Heart left ventricle (tissue), 13 donors: Measurements from ENCODE around the gene ZNF23.

Experiments used
- POLR2A ChIP-seq, 2 donors: fragments of 450-650 bp; IDR thresholded peaks; one replicate each; pipeline ENCODE4 v1.6.1; 2017; ENCODE audit warnings: antibody characterized with exemption in 2 of 2, mild to moderate bottlenecking in 2 of 2, moderate library complexity in 2 of 2
- TF ChIP-seq, protein P1 (sequence below), 12 donors: fragments of 200-600 bp; sonication (generic) in 4 of 12; IDR thresholded peaks; one replicate each; pipeline versions ENCODE4 v1.5.0 to v1.8.0; 2018 to 2022; ENCODE audit warnings: antibody characterized with exemption in 12 of 12, mild to moderate bottlenecking in 5 of 12
- donor health status: ischemic (EF 13 %, LVEDD 7.1; RV severe dilation, severe dysfunction).
- donor health status: DM: no; HTN: yes; CAD: no.
- donor health status: DM: no; HTN: no; CAD: no.
- donor health status: ischemic (EF 25% LVEDD 6.9; RV normal size, moderate dysfunction).
- donor health status: ischemic (EF 25% LVEDD 5.7; RV mildly dilated, moderate dysfunction).
- donor health status: ischemic (EF 35%, LVEDD 5.7; RV mildly dilated, moderate dysfunction).
- donor health status: nonischemic (EF 11% LVEDD 7.7; RV severe dilation, severe dysfunction).
- donor health status: DM: yes; HTN: yes; CAD: no.
- donor health status: PGD.
- donor health status: ischemic (EF 29% LVEDD 5.4; RV normal size, mild dysfunction).
- donor health status: nonischemic (EF 23%, LVEDD 6.1; RV moderate dilation, normal function).

DNA sequence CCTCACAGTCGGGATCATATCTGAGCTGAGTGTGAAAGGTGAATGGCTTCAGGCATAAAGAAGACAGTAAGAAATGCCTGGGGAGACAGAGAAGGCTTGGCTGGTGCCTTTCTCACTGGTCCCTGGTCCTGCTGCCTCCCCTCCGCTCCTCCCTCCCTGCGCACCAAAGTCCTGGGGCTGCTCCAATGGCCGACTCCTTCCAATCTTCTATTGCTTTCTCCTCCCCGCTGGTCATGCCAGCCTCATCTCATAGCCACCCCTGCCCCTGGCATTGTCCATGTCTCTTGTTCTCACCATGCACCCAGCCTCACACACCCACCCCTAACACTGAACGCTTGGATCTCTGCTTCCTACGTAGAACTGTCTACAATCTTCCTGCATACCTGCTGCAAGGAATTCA, 38.2 kb downstream of the ZNF23 start:
- TF ChIP-seq, protein P1, sequence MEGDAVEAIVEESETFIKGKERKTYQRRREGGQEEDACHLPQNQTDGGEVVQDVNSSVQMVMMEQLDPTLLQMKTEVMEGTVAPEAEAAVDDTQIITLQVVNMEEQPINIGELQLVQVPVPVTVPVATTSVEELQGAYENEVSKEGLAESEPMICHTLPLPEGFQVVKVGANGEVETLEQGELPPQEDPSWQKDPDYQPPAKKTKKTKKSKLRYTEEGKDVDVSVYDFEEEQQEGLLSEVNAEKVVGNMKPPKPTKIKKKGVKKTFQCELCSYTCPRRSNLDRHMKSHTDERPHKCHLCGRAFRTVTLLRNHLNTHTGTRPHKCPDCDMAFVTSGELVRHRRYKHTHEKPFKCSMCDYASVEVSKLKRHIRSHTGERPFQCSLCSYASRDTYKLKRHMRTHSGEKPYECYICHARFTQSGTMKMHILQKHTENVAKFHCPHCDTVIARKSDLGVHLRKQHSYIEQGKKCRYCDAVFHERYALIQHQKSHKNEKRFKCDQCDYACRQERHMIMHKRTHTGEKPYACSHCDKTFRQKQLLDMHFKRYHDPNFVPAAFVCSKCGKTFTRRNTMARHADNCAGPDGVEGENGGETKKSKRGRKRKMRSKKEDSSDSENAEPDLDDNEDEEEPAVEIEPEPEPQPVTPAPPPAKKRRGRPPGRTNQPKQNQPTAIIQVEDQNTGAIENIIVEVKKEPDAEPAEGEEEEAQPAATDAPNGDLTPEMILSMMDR (IDR thresholded peaks at IDR 0.05), result no peak
- TF ChIP-seq POLR2A (IDR thresholded peaks at IDR 0.05), result no peak
